Measurements from ENCODE around the gene SCG5. TPM values are rescaled to one million over a fixed set of nuclear protein-coding genes. Genes with fewer than 3 reads are reported as not detected.

Gene SCG5
- total RNA-seq, 4 donors from 2014 or later = 0.87 to 6.3 (median 4.5) TPM

- peaks cover 0 to 30% (median 0%) of the 10 kb centered on the region in 3 donors for H3K9me3 ChIP-seq
- no peaks in the 10 kb centered on the region for H3K4me1 ChIP-seq
- 40 to 100% methylated on average over 1 of the region's 1 CpG for WGBS, 2 donors (ENCODE audit: low coverage in 1 of 2)
- H3K36me3 ChIP-seq = no peaks in the 10 kb centered on the region
- no peaks in the 10 kb centered on the region for H3K27me3 ChIP-seq
- TF ChIP-seq EP300 (IDR thresholded peaks at IDR 0.05) (no peak), POLR2A (IDR thresholded peaks at IDR 0.05) (no peak), POLR2AphosphoS5 (IDR thresholded peaks at IDR 0.05) (no peak)
- TF ChIP-seq, protein P1, sequence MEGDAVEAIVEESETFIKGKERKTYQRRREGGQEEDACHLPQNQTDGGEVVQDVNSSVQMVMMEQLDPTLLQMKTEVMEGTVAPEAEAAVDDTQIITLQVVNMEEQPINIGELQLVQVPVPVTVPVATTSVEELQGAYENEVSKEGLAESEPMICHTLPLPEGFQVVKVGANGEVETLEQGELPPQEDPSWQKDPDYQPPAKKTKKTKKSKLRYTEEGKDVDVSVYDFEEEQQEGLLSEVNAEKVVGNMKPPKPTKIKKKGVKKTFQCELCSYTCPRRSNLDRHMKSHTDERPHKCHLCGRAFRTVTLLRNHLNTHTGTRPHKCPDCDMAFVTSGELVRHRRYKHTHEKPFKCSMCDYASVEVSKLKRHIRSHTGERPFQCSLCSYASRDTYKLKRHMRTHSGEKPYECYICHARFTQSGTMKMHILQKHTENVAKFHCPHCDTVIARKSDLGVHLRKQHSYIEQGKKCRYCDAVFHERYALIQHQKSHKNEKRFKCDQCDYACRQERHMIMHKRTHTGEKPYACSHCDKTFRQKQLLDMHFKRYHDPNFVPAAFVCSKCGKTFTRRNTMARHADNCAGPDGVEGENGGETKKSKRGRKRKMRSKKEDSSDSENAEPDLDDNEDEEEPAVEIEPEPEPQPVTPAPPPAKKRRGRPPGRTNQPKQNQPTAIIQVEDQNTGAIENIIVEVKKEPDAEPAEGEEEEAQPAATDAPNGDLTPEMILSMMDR (IDR thresholded peaks at IDR 0.05) = no peak
- no peak overlapping the region for H3K4me3 ChIP-seq
- ATAC-seq = no peak
- no peak overlapping the region for H3K27ac ChIP-seq
Measured at GRCh38 chr15:32739522-32740063, 98.1 kb downstream of the SCG5 start.

- no peak overlapping the region for H3K27ac ChIP-seq
- H3K36me3 ChIP-seq = no peaks in the 10 kb centered on the region
- no peaks in the 10 kb centered on the region for H3K27me3 ChIP-seq
- ATAC-seq = no peak
- no peak for TF ChIP-seq EP300 (IDR thresholded peaks at IDR 0.05)
- no peak for TF ChIP-seq POLR2AphosphoS5 (IDR thresholded peaks at IDR 0.05)
- TF ChIP-seq POLR2A (IDR thresholded peaks at IDR 0.05) = no peak
- TF ChIP-seq, protein P1 (IDR thresholded peaks at IDR 0.05) = no peak
- no peak overlapping the region for H3K4me3 ChIP-seq
- no peaks in the 10 kb centered on the region for H3K4me1 ChIP-seq
- 74 to 80% methylated on average over 2 to 3 of the region's 5 CpGs for WGBS, 2 donors (ENCODE audit: low coverage in 1 of 2)
- H3K9me3 ChIP-seq = peaks cover 0 to 30% (median 0%) of the 10 kb centered on the region in 3 donors
Measured at GRCh38 chr15:32743411-32744140, 102.1 kb downstream of the SCG5 start.

DNA sequence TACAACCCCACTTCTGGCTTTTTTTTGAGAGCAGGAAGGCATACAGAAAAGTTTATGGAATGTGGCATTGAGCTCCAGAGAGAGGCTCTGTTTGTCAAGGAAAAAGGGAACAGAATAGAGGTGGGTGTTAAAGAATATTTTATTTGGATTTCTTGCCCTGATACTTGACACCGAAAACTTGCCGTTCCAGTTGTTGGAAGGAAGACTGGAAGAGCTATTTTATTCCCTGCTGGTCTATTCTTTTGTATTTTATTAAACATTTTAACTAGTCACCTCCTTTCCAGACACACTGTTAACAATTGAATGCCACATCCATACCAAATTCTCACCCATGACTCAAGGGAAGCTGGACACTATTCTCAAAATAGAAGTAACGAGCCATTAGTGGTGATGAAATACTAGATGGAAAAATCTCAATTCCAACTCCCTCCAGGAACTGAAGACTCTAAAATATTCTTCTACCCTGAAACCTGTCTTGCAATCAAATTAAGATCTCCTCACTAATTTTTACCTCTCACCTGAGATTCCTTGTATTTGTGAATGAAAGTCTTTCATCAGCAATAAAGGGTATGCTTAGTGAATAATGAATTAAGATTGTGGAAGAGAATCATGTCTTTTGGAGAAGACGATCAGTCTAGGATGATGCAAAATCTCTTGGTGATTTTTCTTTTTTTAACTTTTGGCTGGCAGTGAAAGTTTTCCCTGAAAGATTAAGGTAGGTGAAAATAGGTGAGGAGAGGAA is 104.8 kb downstream of the SCG5 start:
- 82 to 89% methylated on average over 3 to 4 of the region's 4 CpGs for WGBS, 2 donors (ENCODE audit: low coverage in 1 of 2)
- no peak overlapping the region for H3K4me3 ChIP-seq

More for the DNA sequence above, 104.8 kb downstream of the SCG5 start:
- no peaks in the 10 kb centered on the region for H3K4me1 ChIP-seq
- no peaks in the 10 kb centered on the region for H3K36me3 ChIP-seq
- ATAC-seq = no peak
- H3K27me3 ChIP-seq = no peaks in the 10 kb centered on the region
- peaks cover 0 to 14% (median 0%) of the 10 kb centered on the region in 3 donors for H3K9me3 ChIP-seq
- H3K27ac ChIP-seq = no peak overlapping the region
- TF ChIP-seq POLR2A (IDR thresholded peaks at IDR 0.05) (no peak), EP300 (IDR thresholded peaks at IDR 0.05) (no peak), POLR2AphosphoS5 (IDR thresholded peaks at IDR 0.05) (no peak)
- TF ChIP-seq, protein P1 (IDR thresholded peaks at IDR 0.05) = no peak

Small RNA genes lying within 50 kb of the gene (small RNA-seq; reads per million reads assigned to genes)
- 0 reads per million in 4 donors for gene RN7SL286P

Other genes with a start within 250 kb of the SCG5 start
- 1 to 10 TPM in 1 of 4 donors, under 1 TPM in 1, not detected in 2; 0.31 to 1.4 TPM for gene GOLGA8K, start 238.4 kb upstream of the SCG5 start, total RNA-seq
- gene GOLGA8O, start 186.1 kb upstream of the SCG5 start, total RNA-seq = under 1 TPM in 2 of 4 donors, not detected in 2; 0.15 to 0.54 TPM
- gene GOLGA8N, start 48.3 kb upstream of the SCG5 start, total RNA-seq = 10 to 100 TPM in 1 of 4 donors, 1 to 10 TPM in 3; 2.8 to 17.0 (median 8.2) TPM
- 1 to 10 TPM; 1.6 to 2.4 (median 2.2) TPM for gene ARHGAP11A, start 26.2 kb upstream of the SCG5 start, total RNA-seq
- 100 to 1,000 TPM in 2 of 4 donors, 10 to 100 TPM in 2; 55.5 to 365 (median 133) TPM for gene GREM1, start 76.3 kb downstream of the SCG5 start, total RNA-seq

Data from gastroesophageal sphincter (tissue), 4 donors.